Stimulated activated naive CD8-positive, alpha-beta T cell treated with anti-CD3 and anti-CD28 coated beads, Interleukin-15, amount 100 ng/mL, for 72 hours (primary cell): ENCODE results near the gene ITGAE.

Experiments used
- ATAC-seq: fragments of 150-1000 bp; cut with Tn5 transposase; 2 replicates; pipeline ENCODE4 v1.10.0; 2021; ENCODE audit warnings: mild to moderate bottlenecking, moderate library complexity
- DNase-seq, 2 donors: peaks; one replicate each; pipeline ENCODE4 v3.0.0; 2021 to 2022
- H3K27ac Mint-ChIP-seq, 2 donors: one replicate each; pipeline ENCODE4 v1.8.0; 2022; ENCODE audit warnings: mild to moderate bottlenecking in 2 of 2, mixed read lengths in 2 of 2, moderate library complexity in 2 of 2
- H3K27me3 Mint-ChIP-seq: one replicate; pipeline ENCODE4 v1.8.0; 2022; ENCODE audit warnings: mixed read lengths
- H3K4me1 Mint-ChIP-seq: one replicate; pipeline ENCODE4 v1.8.0; 2022; ENCODE audit warnings: mild to moderate bottlenecking, mixed read lengths
- H3K4me3 Mint-ChIP-seq, 2 donors: one replicate each; pipeline ENCODE4 v1.8.0; 2022; ENCODE audit warnings: mild to moderate bottlenecking in 2 of 2, mixed read lengths in 2 of 2, moderate library complexity in 1 of 2
- H3K9me3 Mint-ChIP-seq, 2 donors: one replicate each; pipeline ENCODE4 v1.8.0; 2022; ENCODE audit warnings: mixed read lengths in 2 of 2

ITGAE gene

GRCh38 chr17:3828151-3828851, 27.3 kb upstream of the ITGAE start:
- H3K27me3 Mint-ChIP-seq, result no peaks in the 10 kb centered on the region
- no peak overlapping the region for H3K27ac Mint-ChIP-seq
- DNase-seq (no peak), ATAC-seq (no peak)
- peaks cover 7% of the 10 kb centered on the region for H3K4me1 Mint-ChIP-seq
- no peaks in the 10 kb centered on the region for H3K9me3 Mint-ChIP-seq
- no peak overlapping the region for H3K4me3 Mint-ChIP-seq

- no peak for ATAC-seq
- Mint-ChIP-seq H3K4me3 (no peak overlapping the region), H3K27me3 (no peaks in the 10 kb centered on the region), H3K4me1 (peaks cover 7% of the 10 kb centered on the region), H3K9me3 (no peaks in the 10 kb centered on the region), H3K27ac (no peak overlapping the region)
- DNase-seq, result peak; percentile 55 to 61
Measured at GRCh38 chr17:3827124-3827773, 26.3 kb upstream of the ITGAE start.

- DNase-seq (no peak), ATAC-seq (no peak)
- Mint-ChIP-seq H3K27me3 (no peaks in the 10 kb centered on the region), H3K4me1 (peaks cover 7% of the 10 kb centered on the region), H3K27ac (peak overlapping the region in 1 of 2 donors; percentile 22), H3K4me3 (no peak overlapping the region), H3K9me3 (no peaks in the 10 kb centered on the region)
Measured at GRCh38 chr17:3826191-3826590, 25.2 kb upstream of the ITGAE start.

GRCh38 chr17:3821101-3821500, 20.1 kb upstream of the ITGAE start:
- ATAC-seq, result no peak
- no peak overlapping the region for H3K4me3 Mint-ChIP-seq
- peaks cover 1% of the 10 kb centered on the region for H3K4me1 Mint-ChIP-seq
- no peaks in the 10 kb centered on the region for H3K27me3 Mint-ChIP-seq
- H3K27ac Mint-ChIP-seq, result no peak overlapping the region
- no peak for DNase-seq
- no peaks in the 10 kb centered on the region for H3K9me3 Mint-ChIP-seq

- no peak for ATAC-seq
- Mint-ChIP-seq H3K27me3 (no peaks in the 10 kb centered on the region), H3K9me3 (no peaks in the 10 kb centered on the region), H3K4me1 (no peaks in the 10 kb centered on the region), H3K4me3 (no peak overlapping the region), H3K27ac (peak overlapping the region; percentile 38 to 40)
- no peak for DNase-seq
Measured at GRCh38 chr17:3818786-3819185, 17.8 kb upstream of the ITGAE start.

GRCh38 chr17:3817851-3818605, 17.0 kb upstream of the ITGAE start:
- H3K9me3 Mint-ChIP-seq, result no peaks in the 10 kb centered on the region
- no peak overlapping the region for H3K27ac Mint-ChIP-seq
- ATAC-seq (no peak), DNase-seq (no peak)
- H3K4me3 Mint-ChIP-seq, result no peak overlapping the region
- H3K4me1 Mint-ChIP-seq, result no peaks in the 10 kb centered on the region
- H3K27me3 Mint-ChIP-seq, result no peaks in the 10 kb centered on the region

- Mint-ChIP-seq H3K9me3 (no peaks in the 10 kb centered on the region), H3K27me3 (no peaks in the 10 kb centered on the region), H3K4me3 (no peak overlapping the region), H3K27ac (no peak overlapping the region), H3K4me1 (peaks cover 6% of the 10 kb centered on the region)
- no peak for DNase-seq
- no peak for ATAC-seq
Measured at GRCh38 chr17:3815925-3816324, 14.9 kb upstream of the ITGAE start.

- H3K27ac Mint-ChIP-seq, result peak overlapping the region in 1 of 2 donors; percentile 93
Measured at GRCh38 chr17:3815122-3815521, 14.1 kb upstream of the ITGAE start.

GRCh38 chr17:3814361-3814760, 13.4 kb upstream of the ITGAE start:
- Mint-ChIP-seq H3K4me3 (no peak overlapping the region), H3K4me1 (peaks cover 17% of the 10 kb centered on the region), H3K9me3 (no peaks in the 10 kb centered on the region), H3K27me3 (no peaks in the 10 kb centered on the region), H3K27ac (no peak overlapping the region)
- DNase-seq (no peak), ATAC-seq (no peak)

More at GRCh38 chr17:3815122-3815521, 14.1 kb upstream of the ITGAE start:
- DNase-seq, result no peak
- ATAC-seq, result no peak
- Mint-ChIP-seq H3K4me1 (peaks cover 10% of the 10 kb centered on the region), H3K27me3 (no peaks in the 10 kb centered on the region), H3K9me3 (no peaks in the 10 kb centered on the region), H3K4me3 (no peak overlapping the region)

- DNase-seq, result no peak
- Mint-ChIP-seq H3K27ac (no peak overlapping the region), H3K27me3 (no peaks in the 10 kb centered on the region), H3K4me3 (no peak overlapping the region), H3K9me3 (no peaks in the 10 kb centered on the region), H3K4me1 (peaks cover 26% of the 10 kb centered on the region)
- ATAC-seq, result no peak
Measured at GRCh38 chr17:3813171-3813570, 12.2 kb upstream of the ITGAE start.

GRCh38 chr17:3812771-3813170, 11.8 kb upstream of the ITGAE start:
- no peaks in the 10 kb centered on the region for H3K27me3 Mint-ChIP-seq
- ATAC-seq, result no peak
- peak overlapping the region in 1 of 2 donors; percentile 73 for H3K27ac Mint-ChIP-seq
- no peaks in the 10 kb centered on the region for H3K9me3 Mint-ChIP-seq
- no peak overlapping the region for H3K4me3 Mint-ChIP-seq
- DNase-seq, result no peak
- H3K4me1 Mint-ChIP-seq, result peaks cover 29% of the 10 kb centered on the region

- H3K9me3 Mint-ChIP-seq, result no peaks in the 10 kb centered on the region
- peaks cover 29% of the 10 kb centered on the region for H3K4me1 Mint-ChIP-seq
- H3K27me3 Mint-ChIP-seq, result no peaks in the 10 kb centered on the region
- H3K27ac Mint-ChIP-seq, result no peak overlapping the region
- no peak for ATAC-seq
- no peak for DNase-seq
- no peak overlapping the region for H3K4me3 Mint-ChIP-seq
Measured at GRCh38 chr17:3812284-3812683, 11.3 kb upstream of the ITGAE start.

GRCh38 chr17:3810019-3810418, 9.0 kb upstream of the ITGAE start:
- Mint-ChIP-seq H3K27ac (no peak overlapping the region), H3K4me3 (no peak overlapping the region), H3K4me1 (peaks cover 39% of the 10 kb centered on the region), H3K27me3 (no peaks in the 10 kb centered on the region), H3K9me3 (no peaks in the 10 kb centered on the region)
- DNase-seq (no peak), ATAC-seq (no peak)

GRCh38 chr17:3809135-3809534, 8.1 kb upstream of the ITGAE start:
- Mint-ChIP-seq H3K27ac (no peak overlapping the region), H3K4me1 (peaks cover 48% of the 10 kb centered on the region), H3K4me3 (no peak overlapping the region), H3K9me3 (no peaks in the 10 kb centered on the region), H3K27me3 (no peaks in the 10 kb centered on the region)
- DNase-seq (no peak), ATAC-seq (no peak)

- no peak overlapping the region for H3K27ac Mint-ChIP-seq
- ATAC-seq (no peak), DNase-seq (no peak)
- peak overlapping the region; percentile 27 to 35 for H3K4me3 Mint-ChIP-seq
- H3K9me3 Mint-ChIP-seq, result no peaks in the 10 kb centered on the region
- H3K27me3 Mint-ChIP-seq, result no peaks in the 10 kb centered on the region
- peaks cover 52% of the 10 kb centered on the region for H3K4me1 Mint-ChIP-seq
Measured at GRCh38 chr17:3808701-3809100, 7.7 kb upstream of the ITGAE start.

- H3K4me3 Mint-ChIP-seq, result no peak overlapping the region
- peaks cover 67% of the 10 kb centered on the region for H3K4me1 Mint-ChIP-seq
- H3K9me3 Mint-ChIP-seq, result no peaks in the 10 kb centered on the region
- H3K27me3 Mint-ChIP-seq, result no peaks in the 10 kb centered on the region
- DNase-seq (no peak), ATAC-seq (no peak)
- H3K27ac Mint-ChIP-seq, result no peak overlapping the region
Measured at GRCh38 chr17:3805581-3805980, 4.6 kb upstream of the ITGAE start.
